Breast epithelium (tissue), 3 donors: ENCODE data around the gene AFF3.

Source experiments
- POLR2A ChIP-seq: fragments of 450-650 bp; IDR thresholded peaks from one replicate; pipeline ENCODE4 v1.6.1; 2016; ENCODE audit warnings: antibody characterized with exemption, mild to moderate bottlenecking, moderate library complexity
- POLR2AphosphoS5 ChIP-seq, 3 donors: sonication (generic); formaldehyde crosslinking; IDR thresholded peaks; one replicate each; pipeline ENCODE4 v1.6.1; 2017; ENCODE audit warnings: antibody characterized with exemption in 3 of 3
- TF ChIP-seq, protein P1 (sequence below), 3 donors: fragments of 450-650 bp; IDR thresholded peaks; one replicate each; pipeline ENCODE4 v1.5.1; 2016 to 2017; ENCODE audit warnings: antibody characterized with exemption in 3 of 3, mild to moderate bottlenecking in 3 of 3, moderate library complexity in 3 of 3

DNA sequence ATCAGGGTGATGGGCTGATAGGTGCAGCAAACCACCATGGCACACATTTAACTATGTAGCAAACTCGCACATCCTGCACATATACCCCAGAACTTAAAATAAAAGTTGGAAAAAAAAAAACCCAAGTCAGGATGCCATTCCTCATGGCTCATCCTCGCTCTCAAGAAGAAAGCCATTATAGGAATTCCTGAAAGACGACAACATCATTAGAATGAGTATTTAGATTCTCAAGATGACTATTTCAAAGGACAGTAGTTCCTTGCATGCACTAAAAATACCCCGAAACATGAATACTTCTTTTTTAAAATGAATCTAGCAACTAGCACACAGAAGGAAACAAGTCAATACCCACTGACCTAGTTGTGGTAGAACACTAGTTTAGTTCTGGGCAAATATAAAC, 366.8 kb downstream of the AFF3 start:
- TF ChIP-seq, protein P1, sequence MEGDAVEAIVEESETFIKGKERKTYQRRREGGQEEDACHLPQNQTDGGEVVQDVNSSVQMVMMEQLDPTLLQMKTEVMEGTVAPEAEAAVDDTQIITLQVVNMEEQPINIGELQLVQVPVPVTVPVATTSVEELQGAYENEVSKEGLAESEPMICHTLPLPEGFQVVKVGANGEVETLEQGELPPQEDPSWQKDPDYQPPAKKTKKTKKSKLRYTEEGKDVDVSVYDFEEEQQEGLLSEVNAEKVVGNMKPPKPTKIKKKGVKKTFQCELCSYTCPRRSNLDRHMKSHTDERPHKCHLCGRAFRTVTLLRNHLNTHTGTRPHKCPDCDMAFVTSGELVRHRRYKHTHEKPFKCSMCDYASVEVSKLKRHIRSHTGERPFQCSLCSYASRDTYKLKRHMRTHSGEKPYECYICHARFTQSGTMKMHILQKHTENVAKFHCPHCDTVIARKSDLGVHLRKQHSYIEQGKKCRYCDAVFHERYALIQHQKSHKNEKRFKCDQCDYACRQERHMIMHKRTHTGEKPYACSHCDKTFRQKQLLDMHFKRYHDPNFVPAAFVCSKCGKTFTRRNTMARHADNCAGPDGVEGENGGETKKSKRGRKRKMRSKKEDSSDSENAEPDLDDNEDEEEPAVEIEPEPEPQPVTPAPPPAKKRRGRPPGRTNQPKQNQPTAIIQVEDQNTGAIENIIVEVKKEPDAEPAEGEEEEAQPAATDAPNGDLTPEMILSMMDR (IDR thresholded peaks at IDR 0.05), result no peak
- no peak for TF ChIP-seq POLR2AphosphoS5 (IDR thresholded peaks at IDR 0.05)
- no peak for TF ChIP-seq POLR2A
